Ramos (cell line): ENCODE results near the gene GCKR.

Source experiments
- in situ Hi-C: fragments of 300-500 bp; cut with MboI; formaldehyde crosslinking; loops from one replicate; pipeline ENCODE4 v1.14.3; 2022; ENCODE audit warnings: low sequenced_read_pairs; ENCODE audit not compliant: unreplicated experiment

GCKR gene

DNA sequence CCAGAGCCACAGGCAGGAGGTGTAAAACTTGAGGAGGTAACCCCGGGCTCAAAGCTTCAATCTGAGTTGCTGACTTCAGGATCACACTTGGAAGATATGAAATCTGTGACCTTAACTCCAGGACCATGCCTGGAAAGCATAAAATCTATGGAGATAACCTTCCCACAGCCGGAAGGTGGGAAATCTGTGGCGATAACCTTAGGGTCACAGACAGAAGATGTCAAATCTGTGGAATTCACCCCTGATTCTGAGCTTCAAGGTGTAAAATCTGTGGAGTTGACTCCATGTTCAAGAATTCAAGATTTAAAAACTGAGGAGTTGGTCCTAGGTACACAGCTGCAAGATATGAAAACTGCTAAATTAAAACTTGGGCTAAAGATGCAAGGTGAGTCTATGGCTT lies 74.6 kb downstream of the GCKR start:
- in situ Hi-C loops = no loop called here

DNA sequence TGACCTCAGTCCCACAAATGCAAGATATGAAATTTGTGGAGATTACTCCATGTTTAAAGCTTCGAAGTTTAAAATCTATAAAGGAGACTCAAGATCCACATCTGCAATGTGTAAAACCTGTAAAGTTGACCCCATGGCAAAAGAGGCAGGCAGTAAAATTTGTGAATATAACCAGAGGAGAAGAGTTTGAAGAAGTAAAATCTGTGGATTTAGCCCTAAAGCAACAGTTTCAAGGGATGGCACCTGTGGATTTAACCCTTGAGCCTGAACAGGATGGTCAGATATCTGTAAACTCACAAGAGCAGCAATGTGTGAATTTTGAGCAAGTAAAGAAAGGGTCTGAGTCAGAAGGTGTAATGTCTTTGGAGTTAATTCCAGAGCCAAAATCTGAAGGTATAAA lies 75.0 kb downstream of the GCKR start:
- in situ Hi-C loops = no loop called here

DNA sequence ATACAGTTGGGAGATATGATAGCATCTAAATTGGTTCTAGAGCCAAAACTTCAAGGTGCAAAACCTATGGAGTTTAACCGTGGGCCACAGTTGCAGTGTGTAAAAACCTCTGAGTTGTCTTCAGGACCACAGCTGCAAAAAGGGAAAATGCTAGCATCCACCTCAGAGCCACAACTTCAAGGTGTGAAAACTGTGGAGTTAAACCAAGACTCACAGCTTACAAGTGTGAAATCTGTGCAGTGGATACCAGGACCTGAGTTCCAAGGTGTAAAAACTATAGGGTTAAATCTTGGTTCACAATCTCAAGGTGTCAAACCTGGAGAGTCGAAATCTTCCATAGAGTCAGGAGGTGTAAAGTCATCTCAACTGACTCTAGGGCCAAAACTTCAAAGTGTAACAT lies 75.8 kb downstream of the GCKR start:
- in situ Hi-C loops = no loop called here

DNA sequence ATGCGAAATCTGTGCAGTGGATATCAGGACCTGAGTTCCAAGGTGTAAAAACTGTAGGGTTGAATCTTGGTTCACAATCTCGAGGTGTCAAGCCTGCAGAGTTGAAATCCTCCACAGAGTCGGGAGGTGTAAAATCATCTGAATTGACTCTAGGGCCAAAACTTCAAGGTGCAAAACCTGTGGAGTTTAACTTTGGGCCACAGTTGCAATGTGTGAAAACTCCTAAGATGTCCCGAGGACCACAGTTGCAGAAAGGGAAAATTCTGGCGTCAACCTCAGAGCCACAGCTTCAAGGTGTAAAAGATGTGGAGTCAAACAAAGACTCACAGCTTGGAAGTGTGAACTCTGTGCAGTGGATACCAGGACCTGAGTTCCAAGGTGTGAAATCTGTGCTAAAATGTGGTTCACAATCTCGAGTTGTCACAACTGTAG lies 76.4 kb downstream of the GCKR start:
- in situ Hi-C loops = no loop called here
